Upper lobe of left lung (tissue), 6 donors: ENCODE results near the gene HDAC8. TPM values are rescaled to one million over a fixed set of nuclear protein-coding genes. Genes with fewer than 3 reads are reported as not detected.

Experiments used
- ATAC-seq, 2 donors: fragments of 200-7000 bp; cut with Tn5 transposase; one replicate each; pipeline ENCODE4 v1.9.1; 2022; ENCODE audit warnings: mild to moderate bottlenecking in 2 of 2, moderate library complexity in 2 of 2; ENCODE audit not compliant: low FRiP score in 2 of 2
- DNase-seq, 2 donors: peaks; one replicate each; pipeline ENCODE4 v3.0.0-alpha.2; 2019 to 2020
- H3K27ac ChIP-seq, 4 donors: fragments of 200-600 bp; sonication (generic); one replicate each; pipeline ENCODE4 v1.5.1; 2016 to 2019
- H3K27me3 ChIP-seq, 4 donors: fragments of 200-600 bp; sonication (generic); one replicate each; pipeline ENCODE4 v1.5.1; 2017 to 2019
- H3K36me3 ChIP-seq, 4 donors: fragments of 200-600 bp; sonication (generic); one replicate each; pipeline ENCODE4 v1.5.1; 2016 to 2019
- H3K4me1 ChIP-seq, 4 donors: fragments of 200-600 bp; sonication (generic); one replicate each; pipeline ENCODE4 v1.5.1; 2018 to 2019
- H3K4me3 ChIP-seq, 4 donors: fragments of 200-600 bp; sonication (generic); one replicate each; pipeline ENCODE4 v1.5.1; 2017 to 2019; ENCODE audit warnings: mild to moderate bottlenecking in 2 of 4, moderate library complexity in 1 of 4
- H3K9me3 ChIP-seq, 4 donors: fragments of 200-600 bp; sonication (generic); one replicate each; pipeline ENCODE4 v1.5.1; 2018 to 2019
- CTCF ChIP-seq, 6 experiments: fragments of 450-650 bp in 4 of 6; fragments of 200-600 bp in 2 of 6; sonication (generic) in 2 of 6; IDR thresholded peaks; one replicate each; pipeline ENCODE4 v1.5.1; 2016 to 2019; ENCODE audit warnings: antibody characterized with exemption in 6 of 6
- EP300 ChIP-seq, 4 donors: sonication (generic); formaldehyde crosslinking; IDR thresholded peaks; one replicate each; pipeline ENCODE4 v1.5.1; 2017; ENCODE audit warnings: antibody characterized with exemption in 4 of 4, control low read depth in 2 of 4
- POLR2A ChIP-seq, 4 donors: fragments of 450-650 bp; IDR thresholded peaks; one replicate each; pipeline ENCODE4 v1.5.1; 2016 to 2017; ENCODE audit warnings: antibody characterized with exemption in 4 of 4, mild to moderate bottlenecking in 2 of 4
- POLR2AphosphoS5 ChIP-seq, 2 donors: sonication (generic); formaldehyde crosslinking; IDR thresholded peaks; one replicate each; pipeline ENCODE4 v1.5.1; 2017; ENCODE audit warnings: antibody characterized with exemption in 2 of 2
- WGBS, 2 donors: methylation state at CpG; one replicate each; pipeline ENCODE4 v1.1.5; 2017 to 2018; 5-methylcytosine and 5-hydroxymethylcytosine counted together
- total RNA-seq, 6 donors: library from RNA; depleted of rRNA in 4 of 6; stranded (reverse); fragments of >200 nt in 4 of 6; gene quantifications; one replicate each; pipeline versions ENCODE4 v1.1.0 to v1.2.1, GENCODE V29; 2016 to 2021
- donor health status: DM: no; HTN: no; CAD: no; lungs with moderate emphysema.
- donor health status: DM: no; HTN: yes; CAD: no; lungs with severe emphysema.

HDAC8 gene
- 10 to 100 TPM; 21.5 to 56.6 (median 35.0) TPM for total RNA-seq

DNA sequence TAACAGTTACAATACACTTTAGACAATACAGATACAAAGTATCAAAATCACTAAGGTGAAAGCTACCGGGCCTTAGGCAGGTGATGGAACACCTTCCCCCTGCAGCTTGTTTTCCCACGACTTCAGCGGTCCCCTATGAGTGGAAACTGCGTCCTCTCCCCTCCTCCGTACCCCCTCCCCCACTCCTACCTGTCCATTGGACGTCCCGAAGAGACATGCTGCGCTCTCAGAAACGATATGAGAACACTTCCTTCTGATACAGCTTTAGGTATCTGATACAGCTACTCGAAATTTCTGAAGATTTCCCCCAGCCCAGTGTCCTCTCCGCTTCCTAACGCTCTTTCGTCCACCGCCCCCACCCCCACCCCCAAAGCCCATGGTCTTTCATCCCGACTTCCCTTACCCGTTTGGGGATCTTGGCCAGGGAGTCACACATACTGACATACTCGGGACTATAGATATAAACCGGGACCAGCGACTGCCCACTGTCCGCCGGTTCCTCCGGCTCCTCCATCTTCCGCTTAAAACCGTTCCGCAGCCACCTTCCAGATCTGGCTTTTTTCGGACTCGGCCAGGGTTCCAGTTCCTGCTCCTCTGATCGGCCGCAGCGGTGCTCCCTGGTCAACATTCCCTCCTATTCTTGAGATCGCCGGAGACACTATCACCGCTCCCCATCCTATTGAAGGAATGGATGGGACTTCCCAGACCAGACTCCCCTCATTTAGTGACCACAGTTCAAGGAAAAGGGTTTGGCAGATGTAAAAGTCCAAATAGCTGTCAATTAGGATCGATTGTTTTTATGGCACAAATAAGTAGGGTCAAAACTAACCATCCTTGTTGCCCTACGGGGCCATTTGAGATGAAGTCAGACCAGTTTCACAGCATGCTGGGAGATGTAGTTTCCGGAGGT, at the start of gene HDAC8:
HDAC8 (minus strand) TSS at position 596 of the 910 bp plus-strand sequence; CDS start at position 514, 82 bp downstream.
- ATAC-seq: peak; percentile 82 to 97
- no peaks in the 10 kb centered on the region for H3K27me3 ChIP-seq
- H3K4me1 ChIP-seq: no peaks in the 10 kb centered on the region
- no peaks in the 10 kb centered on the region for H3K9me3 ChIP-seq
- H3K27ac ChIP-seq: peak within 1 kb of the TSS; percentile 56 to 79 (median 70)
- DNase-seq: peak in 1 of 2 donors; percentile 58
- WGBS, 2 donors: 0 to 31% methylated on average over 22 to 36 of the region's 36 CpGs
- peak within 1 kb of the TSS; percentile 34 to 68 (median 58) for H3K4me3 ChIP-seq
- peaks cover 0 to 11% (median 2%) of the 10 kb centered on the region in 4 donors for H3K36me3 ChIP-seq
- TF ChIP-seq CTCF (IDR thresholded peaks at IDR 0.05): no peak
- TF ChIP-seq POLR2AphosphoS5 (IDR thresholded peaks at IDR 0.05): no peak
- TF ChIP-seq POLR2A (IDR thresholded peaks at IDR 0.05): no peak
- no peak for TF ChIP-seq EP300 (IDR thresholded peaks at IDR 0.05)

DNA sequence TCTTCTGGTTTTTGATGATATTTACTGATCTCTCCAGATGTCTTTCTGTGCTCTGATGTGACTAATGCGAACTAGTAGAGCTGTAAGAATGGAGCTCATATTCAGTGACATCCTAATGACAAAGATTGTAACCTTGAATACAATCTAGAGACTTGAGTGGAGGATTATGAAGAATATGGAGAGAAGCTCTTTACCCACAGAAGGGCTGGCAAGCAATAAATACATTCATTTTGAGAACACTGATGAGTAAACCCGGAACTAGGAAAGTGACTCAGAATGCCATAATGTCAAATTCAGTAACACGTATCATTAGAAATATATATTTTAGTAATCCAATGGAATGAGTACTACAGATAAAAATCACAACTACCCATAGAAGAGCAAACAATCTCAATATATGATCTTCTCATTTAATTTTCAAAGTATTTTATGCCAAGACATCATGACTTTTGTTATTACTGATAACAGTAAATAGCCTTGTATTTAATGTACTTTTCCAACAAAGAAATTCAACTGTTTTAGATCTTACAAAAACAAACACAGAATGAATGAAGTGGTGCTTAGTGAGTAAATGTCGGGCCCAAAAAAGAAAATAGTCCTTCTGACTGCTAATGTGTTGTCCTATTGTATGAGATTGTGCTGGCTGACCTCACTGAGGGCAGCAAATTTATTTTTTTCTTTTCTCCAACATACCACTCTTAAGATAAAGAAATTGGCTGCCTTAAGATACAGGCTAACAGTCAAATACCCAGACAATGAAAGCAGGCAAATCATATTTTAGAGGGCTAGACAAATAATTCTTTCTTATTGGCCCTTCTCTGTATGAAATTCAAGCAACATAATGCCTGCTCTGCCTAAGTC, 49.2 kb upstream of the HDAC8 start:
- H3K4me3 ChIP-seq: no peak overlapping the region
- no peaks in the 10 kb centered on the region for H3K4me1 ChIP-seq
- H3K27me3 ChIP-seq: no peaks in the 10 kb centered on the region
- H3K27ac ChIP-seq: no peak overlapping the region
- no peaks in the 10 kb centered on the region for H3K9me3 ChIP-seq
- no peak for TF ChIP-seq CTCF (IDR thresholded peaks at IDR 0.05)
- TF ChIP-seq EP300 (IDR thresholded peaks at IDR 0.05): no peak
- no peak for TF ChIP-seq POLR2A (IDR thresholded peaks at IDR 0.05)
- no peak for TF ChIP-seq POLR2AphosphoS5 (IDR thresholded peaks at IDR 0.05)
- ATAC-seq: no peak
- DNase-seq: no peak
- WGBS, 2 donors: 63 to 68% methylated on average over 4 of the region's 4 CpGs
- H3K36me3 ChIP-seq: no peaks in the 10 kb centered on the region

DNA sequence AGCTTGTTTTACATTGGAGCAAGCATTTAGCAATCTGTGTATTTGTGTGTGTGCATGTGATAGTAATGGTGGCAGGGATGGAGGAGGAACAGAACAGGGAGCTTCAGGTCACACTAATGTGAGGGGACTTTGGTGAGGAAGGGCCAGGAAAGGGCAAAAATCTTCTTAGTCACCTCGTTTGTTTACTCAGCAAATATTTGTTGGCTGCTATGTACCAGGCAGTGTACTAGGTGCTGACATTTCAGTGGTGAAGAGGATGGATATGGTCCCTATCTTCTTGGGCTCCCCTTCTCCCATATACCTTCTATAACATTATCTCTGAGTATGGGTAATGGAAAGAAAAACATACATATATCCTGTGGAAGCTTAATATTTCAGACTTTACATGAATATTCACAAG, 48.5 kb upstream of the HDAC8 start:
- H3K36me3 ChIP-seq: no peaks in the 10 kb centered on the region
- no peaks in the 10 kb centered on the region for H3K9me3 ChIP-seq
- no peaks in the 10 kb centered on the region for H3K4me1 ChIP-seq
- no peak for DNase-seq
- H3K27ac ChIP-seq: no peak overlapping the region
- no peaks in the 10 kb centered on the region for H3K27me3 ChIP-seq
- H3K4me3 ChIP-seq: no peak overlapping the region
- TF ChIP-seq POLR2A (IDR thresholded peaks at IDR 0.05) (no peak), EP300 (IDR thresholded peaks at IDR 0.05) (no peak), POLR2AphosphoS5 (IDR thresholded peaks at IDR 0.05) (no peak), CTCF (IDR thresholded peaks at IDR 0.05) (no peak)
- WGBS, 2 donors: 12 to 42% methylated on average over 1 of the region's 1 CpG
- ATAC-seq: no peak

GRCh38 chrX:72620550-72621145, 48.0 kb upstream of the HDAC8 start:
- Histone ChIP-seq H3K36me3 (no peaks in the 10 kb centered on the region), H3K4me1 (no peaks in the 10 kb centered on the region), H3K9me3 (no peaks in the 10 kb centered on the region), H3K4me3 (no peak overlapping the region), H3K27ac (no peak overlapping the region), H3K27me3 (no peaks in the 10 kb centered on the region)
- no peak for TF ChIP-seq POLR2A (IDR thresholded peaks at IDR 0.05)
- no peak for TF ChIP-seq EP300 (IDR thresholded peaks at IDR 0.05)
- TF ChIP-seq CTCF (IDR thresholded peaks at IDR 0.05): no peak
- TF ChIP-seq POLR2AphosphoS5 (IDR thresholded peaks at IDR 0.05): no peak
- ATAC-seq (peak in 1 of 2 donors; percentile 83), DNase-seq (peak in 1 of 2 donors; percentile 24)
- WGBS, 2 donors: 66 to 90% methylated on average over 8 to 9 of the region's 9 CpGs
